ENCODE results near the gene IFNL2.

- TF ChIP-seq POLR2AphosphoS5 (IDR thresholded peaks at IDR 0.05; ENCODE audit: borderline replicate concordance, low read depth, low read length) (no peak), EZH2 (IDR thresholded peaks at IDR 0.05) (no peak), FOXP2 (optimal IDR thresholded peaks at IDR 0.05; ENCODE audit: control extremely low read depth, extremely low read length, insufficient read depth) (no peak)
Observed at GRCh38 chr19:39316627-39317321, 48.6 kb downstream of the IFNL2 start.
